ENCODE data around the gene ARHGAP33. TPM values are rescaled to one million over a fixed set of nuclear protein-coding genes. Genes with fewer than 3 reads are reported as not detected.

ARHGAP33 gene
- total RNA-seq, 1 donor from 2014 or later = 15.2 TPM

DNA sequence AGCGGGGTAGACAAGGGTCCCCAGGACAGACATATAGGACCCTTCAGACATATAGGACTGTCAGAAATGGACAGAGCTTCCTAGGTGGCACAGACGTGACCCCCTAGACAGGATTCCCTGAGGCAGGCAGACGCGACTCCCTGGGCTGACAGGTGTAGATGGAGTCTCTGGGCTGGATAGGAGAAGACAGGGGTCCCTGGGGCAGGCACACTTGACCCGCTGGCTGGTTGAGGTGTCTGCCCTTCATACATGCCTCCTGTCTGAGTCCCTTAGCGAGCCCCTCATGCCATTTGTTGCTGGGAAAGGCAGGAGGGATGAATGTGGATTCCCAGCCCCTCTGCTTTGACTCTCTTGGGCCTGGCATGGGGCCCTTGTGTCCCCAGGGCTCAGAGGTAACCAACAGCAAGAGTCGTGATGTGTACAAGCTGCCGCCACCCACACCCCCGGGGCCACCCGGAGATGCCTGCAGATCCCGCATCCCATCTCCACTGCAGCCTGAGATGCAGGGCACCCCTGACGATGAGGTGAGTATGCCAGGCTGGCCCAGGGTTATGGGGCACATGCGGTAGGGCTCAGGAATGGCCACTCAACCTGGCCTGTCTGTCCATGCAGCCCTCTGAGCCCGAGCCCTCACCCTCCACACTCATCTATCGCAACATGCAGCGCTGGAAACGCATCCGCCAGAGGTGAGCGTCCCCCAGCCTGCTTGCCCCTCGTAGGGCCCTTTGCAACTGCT is 21.6 kb upstream of the ARHGAP33 start:
- TF ChIP-seq, protein P1, sequence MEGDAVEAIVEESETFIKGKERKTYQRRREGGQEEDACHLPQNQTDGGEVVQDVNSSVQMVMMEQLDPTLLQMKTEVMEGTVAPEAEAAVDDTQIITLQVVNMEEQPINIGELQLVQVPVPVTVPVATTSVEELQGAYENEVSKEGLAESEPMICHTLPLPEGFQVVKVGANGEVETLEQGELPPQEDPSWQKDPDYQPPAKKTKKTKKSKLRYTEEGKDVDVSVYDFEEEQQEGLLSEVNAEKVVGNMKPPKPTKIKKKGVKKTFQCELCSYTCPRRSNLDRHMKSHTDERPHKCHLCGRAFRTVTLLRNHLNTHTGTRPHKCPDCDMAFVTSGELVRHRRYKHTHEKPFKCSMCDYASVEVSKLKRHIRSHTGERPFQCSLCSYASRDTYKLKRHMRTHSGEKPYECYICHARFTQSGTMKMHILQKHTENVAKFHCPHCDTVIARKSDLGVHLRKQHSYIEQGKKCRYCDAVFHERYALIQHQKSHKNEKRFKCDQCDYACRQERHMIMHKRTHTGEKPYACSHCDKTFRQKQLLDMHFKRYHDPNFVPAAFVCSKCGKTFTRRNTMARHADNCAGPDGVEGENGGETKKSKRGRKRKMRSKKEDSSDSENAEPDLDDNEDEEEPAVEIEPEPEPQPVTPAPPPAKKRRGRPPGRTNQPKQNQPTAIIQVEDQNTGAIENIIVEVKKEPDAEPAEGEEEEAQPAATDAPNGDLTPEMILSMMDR (IDR thresholded peaks at IDR 0.05) = no peak
- no peaks in the 10 kb centered on the region for H3K9me3 Mint-ChIP-seq (ENCODE audit: unreplicated experiment)
- DNase-seq (ENCODE audit: extremely low spot score, unreplicated experiment) = no peak
- H3K4me3 Mint-ChIP-seq (ENCODE audit: unreplicated experiment) = no peak overlapping the region
- no peak overlapping the region for H3K27ac Mint-ChIP-seq (ENCODE audit: unreplicated experiment)
- H3K27me3 Mint-ChIP-seq (ENCODE audit: unreplicated experiment) = no peaks in the 10 kb centered on the region
- peaks cover 30% of the 10 kb centered on the region for H3K4me1 Mint-ChIP-seq (ENCODE audit: unreplicated experiment)
- peaks cover 7% of the 10 kb centered on the region for H3K36me3 Mint-ChIP-seq (ENCODE audit: unreplicated experiment)

DNA sequence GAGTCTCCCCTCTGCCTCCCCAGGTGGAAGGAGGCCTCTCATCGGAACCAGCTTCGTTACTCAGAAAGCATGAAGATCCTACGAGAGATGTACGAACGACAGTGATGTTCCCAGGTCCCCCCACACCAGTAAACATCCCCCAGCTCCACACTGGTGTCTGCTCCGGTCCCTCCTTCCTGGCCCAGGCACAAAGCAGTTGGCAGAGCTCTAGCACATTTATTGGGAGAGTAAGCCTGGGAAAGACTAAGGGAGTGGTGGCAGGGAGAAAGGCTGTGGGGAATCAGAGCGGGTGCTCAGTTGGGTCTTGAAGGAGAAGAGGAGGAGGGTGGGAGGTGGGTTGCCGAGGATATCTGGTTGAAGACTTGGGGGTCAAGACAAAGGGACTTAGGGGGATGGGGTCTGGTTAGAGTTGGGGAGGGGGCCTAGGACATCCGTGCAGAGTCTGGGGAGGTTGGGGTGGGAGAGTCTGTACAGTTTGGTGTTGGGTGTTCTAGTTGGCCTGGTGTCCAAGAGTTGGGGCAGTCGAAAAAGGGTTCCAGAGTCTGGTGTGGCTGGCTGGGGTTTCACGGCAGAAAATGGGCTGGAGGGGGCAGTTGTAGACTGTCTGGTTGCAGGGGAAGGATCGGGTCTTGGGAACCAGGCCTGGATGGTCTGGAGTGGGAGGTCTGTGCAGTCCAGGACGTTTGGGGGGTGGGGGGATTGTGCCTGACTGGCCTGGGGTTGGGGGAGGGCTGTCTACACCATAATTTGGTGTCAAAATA is 20.8 kb upstream of the ARHGAP33 start:
- no peak for DNase-seq (ENCODE audit: extremely low spot score, unreplicated experiment)
- Mint-ChIP-seq H3K27ac (ENCODE audit: unreplicated experiment) (no peak overlapping the region), H3K9me3 (ENCODE audit: unreplicated experiment) (no peaks in the 10 kb centered on the region), H3K36me3 (ENCODE audit: unreplicated experiment) (peaks cover 7% of the 10 kb centered on the region), H3K4me3 (ENCODE audit: unreplicated experiment) (no peak overlapping the region), H3K4me1 (ENCODE audit: unreplicated experiment) (peaks cover 31% of the 10 kb centered on the region), H3K27me3 (ENCODE audit: unreplicated experiment) (no peaks in the 10 kb centered on the region)
- TF ChIP-seq, protein P1 (IDR thresholded peaks at IDR 0.05) = no peak

DNA sequence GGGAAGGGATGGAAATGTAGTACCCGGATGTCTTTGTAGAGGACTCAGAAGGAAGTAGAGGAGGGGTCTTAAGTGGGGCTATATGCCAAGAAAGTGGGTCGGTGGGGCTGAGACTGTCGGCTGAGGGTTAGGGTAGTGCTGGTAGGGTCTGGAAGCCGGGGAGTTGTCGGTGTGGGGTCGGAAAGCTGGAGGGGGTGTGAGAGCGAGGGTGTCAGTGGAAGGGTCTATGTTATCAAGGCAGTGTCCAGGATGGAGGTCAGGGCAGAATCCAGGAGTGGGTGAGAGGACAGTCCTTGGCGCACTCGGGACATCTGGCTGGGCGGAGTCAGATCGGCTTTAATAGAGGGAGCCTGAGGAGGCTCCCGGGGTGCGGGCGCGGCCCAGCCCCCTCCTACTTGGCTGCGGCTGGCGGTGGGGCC is 20.2 kb upstream of the ARHGAP33 start:
- Mint-ChIP-seq H3K27me3 (ENCODE audit: unreplicated experiment) (no peaks in the 10 kb centered on the region), H3K4me1 (ENCODE audit: unreplicated experiment) (peaks cover 27% of the 10 kb centered on the region), H3K4me3 (ENCODE audit: unreplicated experiment) (no peak overlapping the region), H3K36me3 (ENCODE audit: unreplicated experiment) (peaks cover 7% of the 10 kb centered on the region), H3K27ac (ENCODE audit: unreplicated experiment) (no peak overlapping the region), H3K9me3 (ENCODE audit: unreplicated experiment) (no peaks in the 10 kb centered on the region)
- TF ChIP-seq, protein P1 (IDR thresholded peaks at IDR 0.05) = no peak
- DNase-seq (ENCODE audit: extremely low spot score, unreplicated experiment) = no peak

DNA sequence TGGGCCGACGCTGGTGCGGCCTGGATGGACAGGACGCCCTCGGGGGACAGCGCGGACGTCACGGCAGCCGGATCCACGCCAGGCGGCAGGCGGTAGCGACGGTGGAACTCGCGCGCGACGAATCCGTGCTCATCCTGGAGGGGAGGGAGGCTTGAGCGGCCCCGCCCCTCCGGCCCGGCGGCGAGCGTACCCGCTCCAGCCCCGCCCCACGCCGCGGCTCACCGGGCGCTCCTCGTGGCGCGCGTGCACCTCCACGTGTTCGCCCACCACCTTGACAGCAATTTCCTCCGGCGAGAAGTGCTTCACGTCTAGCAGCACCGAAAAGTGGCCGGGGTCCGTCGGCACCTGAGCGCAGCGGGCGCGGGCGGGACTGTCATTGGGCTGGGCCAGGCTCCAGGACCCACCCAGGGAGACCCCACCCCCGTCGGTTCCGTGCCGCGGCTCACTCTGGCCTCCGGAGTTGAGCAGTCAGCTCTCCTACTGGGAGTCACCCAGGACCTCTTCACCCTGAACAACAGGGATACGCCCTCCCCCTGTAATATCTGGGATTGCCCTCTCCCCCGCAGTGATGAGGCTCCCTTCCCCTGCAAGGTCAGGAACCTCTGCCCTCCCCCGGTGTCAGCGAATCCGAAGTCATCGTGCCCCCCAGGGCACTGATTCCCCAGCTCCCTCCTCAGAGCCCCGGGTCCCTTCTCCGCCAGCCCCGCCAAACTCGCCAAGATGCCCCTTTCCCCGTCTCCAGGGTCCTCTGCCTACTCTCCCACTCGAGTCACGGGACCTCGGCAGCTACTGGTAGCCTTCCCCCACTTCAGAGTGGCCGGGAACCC is 19.6 kb upstream of the ARHGAP33 start:
- no peak overlapping the region for H3K4me3 Mint-ChIP-seq (ENCODE audit: unreplicated experiment)
- peaks cover 7% of the 10 kb centered on the region for H3K36me3 Mint-ChIP-seq (ENCODE audit: unreplicated experiment)
- TF ChIP-seq, protein P1 (IDR thresholded peaks at IDR 0.05) = no peak
- H3K9me3 Mint-ChIP-seq (ENCODE audit: unreplicated experiment) = no peaks in the 10 kb centered on the region
- no peak for DNase-seq (ENCODE audit: extremely low spot score, unreplicated experiment)
- peaks cover 25% of the 10 kb centered on the region for H3K4me1 Mint-ChIP-seq (ENCODE audit: unreplicated experiment)
- H3K27ac Mint-ChIP-seq (ENCODE audit: unreplicated experiment) = peak overlapping the region; percentile 69
- no peaks in the 10 kb centered on the region for H3K27me3 Mint-ChIP-seq (ENCODE audit: unreplicated experiment)

Measured in osteocyte (in vitro differentiated cells).